Measurements from ENCODE around the gene KRTAP5-1.

Gene KRTAP5-1

GRCh38 chr11:1540074-1540473 lies 45.0 kb downstream of the KRTAP5-1 start:
- DNase-seq = no peak

GRCh38 chr11:1538153-1538552 lies 46.9 kb downstream of the KRTAP5-1 start:
- no peak for DNase-seq

GRCh38 chr11:1536065-1536843 lies 48.8 kb downstream of the KRTAP5-1 start:
- DNase-seq = no peak

GRCh38 chr11:1534682-1535081 lies 50.4 kb downstream of the KRTAP5-1 start:
- no peak for DNase-seq

All from NCI-H2029 treated with DMSO at 0.1 percent for 48 hours (cell line).